ENCODE results near the gene SPON2.

SPON2 gene

GRCh38 chr4:1172228-1172851 lies at the start of gene SPON2:
Gene SPON2 (minus strand): TSS chr4:1172583.
- DNase-seq = no peak

- no peak for DNase-seq
These were observed 48.9 kb upstream of the SPON2 start for GRCh38 chr4:1221155-1221870.

GRCh38 chr4:1220566-1220965 lies 48.2 kb upstream of the SPON2 start:
- DNase-seq = no peak

- no peak for DNase-seq
These were observed 47.2 kb upstream of the SPON2 start for GRCh38 chr4:1219566-1219950.

- no peak for DNase-seq
These were observed 46.5 kb upstream of the SPON2 start for GRCh38 chr4:1218634-1219565.

GRCh38 chr4:1217366-1217765 lies 45.0 kb upstream of the SPON2 start:
- no peak for DNase-seq

GRCh38 chr4:1216869-1217294 lies 44.5 kb upstream of the SPON2 start:
- DNase-seq = no peak

- no peak for DNase-seq
These were observed 43.8 kb upstream of the SPON2 start for GRCh38 chr4:1216076-1216614.

GRCh38 chr4:1215141-1216075 lies 43.0 kb upstream of the SPON2 start:
- DNase-seq = no peak

GRCh38 chr4:1214101-1215095 lies 42.0 kb upstream of the SPON2 start:
- no peak for DNase-seq

GRCh38 chr4:1213336-1213995 lies 41.1 kb upstream of the SPON2 start:
- no peak for DNase-seq

GRCh38 chr4:1212546-1213335 lies 40.4 kb upstream of the SPON2 start:
- no peak for DNase-seq

- no peak for DNase-seq
These were observed 39.6 kb upstream of the SPON2 start for GRCh38 chr4:1211891-1212545.

GRCh38 chr4:1211371-1211770 lies 39.0 kb upstream of the SPON2 start:
- DNase-seq = no peak

- DNase-seq = no peak
These were observed 38.6 kb upstream of the SPON2 start for GRCh38 chr4:1210971-1211370.

- no peak for DNase-seq
These were observed 38.0 kb upstream of the SPON2 start for GRCh38 chr4:1210241-1210841.

- DNase-seq = no peak
These were observed 37.4 kb upstream of the SPON2 start for GRCh38 chr4:1209821-1210220.

- DNase-seq = no peak
These were observed 36.8 kb upstream of the SPON2 start for GRCh38 chr4:1208970-1209704.

Data from NCI-H226 (cell line).